Stimulated activated CD4-positive, alpha-beta T cell treated with anti-CD3 and anti-CD28 coated beads, TNF-alpha, amount 100 ng/mL, for 24 hours (primary cell): ENCODE data around the gene DIP2A.
"Not testable (repeated sequence)": the region's sequence is repeated elsewhere in the genome, so short reads cannot be mapped to it uniquely, and the experiment has no call there.

Source experiments
- DNase-seq, 3 experiments: peaks; one replicate each; pipeline ENCODE4 v3.0.0-alpha.2; 2020; ENCODE audit warnings: low read depth in 3 of 3

DIP2A gene

DNA sequence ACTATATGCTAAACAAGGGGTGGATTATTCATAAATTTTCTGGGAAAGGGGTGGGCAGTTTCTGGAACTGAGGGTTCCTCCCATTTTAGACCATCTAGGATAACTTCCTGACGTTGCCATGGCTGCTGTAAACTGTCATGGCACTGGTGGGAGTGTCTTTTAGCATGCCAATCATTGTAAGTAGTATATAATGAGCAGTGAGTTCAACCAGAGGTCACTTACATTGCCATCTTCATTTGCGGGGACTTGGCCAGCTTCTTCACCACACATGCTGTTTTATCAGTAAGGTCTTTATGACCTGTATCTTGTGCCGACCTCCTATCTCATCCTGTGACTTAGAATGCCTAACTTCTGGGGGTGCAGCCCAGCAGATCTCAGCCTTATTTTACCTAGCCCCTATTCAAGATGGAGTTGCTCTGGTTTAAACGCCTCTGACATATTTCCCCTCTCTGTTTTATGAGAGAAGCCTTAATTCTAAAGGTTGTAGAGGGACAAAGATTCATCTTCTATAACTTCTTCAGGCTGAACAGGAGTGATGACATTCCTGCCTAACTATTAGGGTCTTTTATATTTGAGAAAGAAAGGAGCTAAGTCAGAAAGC lies 60.4 kb downstream of the DIP2A start:
- no peak for DNase-seq

DNA sequence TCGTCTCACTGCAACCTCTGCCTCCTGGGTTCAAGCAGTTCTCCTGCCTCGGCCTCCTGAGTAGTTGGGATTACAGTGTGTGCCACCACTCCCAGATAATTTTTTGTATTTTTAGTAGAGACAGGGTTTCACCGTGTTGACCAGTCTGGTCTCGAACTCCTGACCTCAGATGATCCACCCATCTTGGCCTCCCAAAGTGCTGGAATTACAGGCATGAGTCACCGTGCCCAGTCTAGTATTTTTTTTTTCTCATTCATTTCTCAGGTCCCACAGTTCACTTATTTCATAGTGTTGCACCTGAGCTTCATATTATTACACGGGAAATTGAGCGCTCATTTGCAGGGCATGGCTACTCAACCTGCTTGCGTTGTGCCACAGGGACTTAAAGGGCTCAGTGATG lies 68.7 kb downstream of the DIP2A start:
- not testable (repeated sequence) for DNase-seq

- DNase-seq = no peak
These were observed 69.1 kb downstream of the DIP2A start for GRCh38 chr21:46527801-46528200.

GRCh38 chr21:46532080-46532479 lies 73.4 kb downstream of the DIP2A start:
- DNase-seq = no peak

DNA sequence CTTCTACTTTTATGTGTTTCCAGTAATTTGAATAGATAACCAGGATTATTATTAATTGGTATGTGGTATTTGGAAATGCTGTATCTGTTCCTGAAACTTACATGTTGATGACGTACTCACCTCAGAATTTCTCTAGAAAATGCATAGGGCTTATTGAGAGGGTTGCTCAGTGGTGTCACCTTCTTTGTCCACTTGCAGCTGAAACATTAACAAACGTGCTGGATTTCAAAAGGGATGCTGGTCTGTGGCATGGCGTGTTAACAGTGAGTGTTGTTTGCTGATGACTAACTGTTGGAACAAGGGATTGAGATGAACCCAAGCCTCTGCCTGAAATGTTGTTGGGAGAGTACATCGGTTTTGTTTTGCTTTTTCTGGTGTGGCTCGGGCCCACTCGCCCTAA lies 78.3 kb downstream of the DIP2A start:
- DNase-seq = no peak

GRCh38 chr21:46538262-46538661 lies 79.6 kb downstream of the DIP2A start:
- no peak for DNase-seq

DNA sequence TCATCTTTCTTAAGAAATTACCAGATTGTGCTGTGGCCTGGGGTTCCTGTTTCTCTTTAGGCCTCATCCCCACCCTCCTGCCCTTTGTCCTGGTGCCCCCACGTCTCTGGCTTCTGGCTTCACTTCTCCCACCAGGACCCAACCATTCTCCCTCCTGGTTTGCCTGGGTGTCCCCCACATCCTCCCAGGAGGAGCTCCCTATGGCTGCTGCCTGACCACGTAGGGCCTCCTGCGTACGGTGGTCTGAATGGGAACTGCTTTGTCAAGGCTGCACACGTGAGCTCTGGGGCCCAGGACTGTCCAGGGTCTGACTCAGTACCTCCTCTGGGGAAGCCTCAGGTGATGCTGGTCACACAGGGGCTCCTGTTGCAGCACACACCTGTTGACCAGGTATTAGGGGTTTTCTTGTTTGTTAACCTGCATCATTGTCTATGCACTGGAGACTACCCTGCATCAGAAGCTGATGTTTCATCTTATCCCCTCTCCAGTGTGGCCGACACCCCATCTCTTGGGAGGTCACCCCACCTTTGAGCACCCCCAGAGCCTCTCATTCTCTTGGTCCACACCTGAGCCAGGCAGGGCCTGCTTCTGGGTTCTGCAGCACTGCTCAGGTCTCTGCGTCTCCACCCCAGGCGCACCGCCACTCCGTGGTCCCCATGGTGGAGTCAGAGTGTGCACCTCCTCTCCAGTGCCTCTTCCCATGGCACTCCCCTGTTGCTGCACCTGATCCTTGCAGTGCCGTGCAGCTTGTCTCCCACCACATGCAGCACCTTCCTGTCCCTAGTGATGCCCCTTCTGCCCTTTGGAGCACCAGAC lies 80.4 kb downstream of the DIP2A start:
- DNase-seq = no peak

- DNase-seq = no peak
These were observed 81.5 kb downstream of the DIP2A start for GRCh38 chr21:46540087-46540710.

DNA sequence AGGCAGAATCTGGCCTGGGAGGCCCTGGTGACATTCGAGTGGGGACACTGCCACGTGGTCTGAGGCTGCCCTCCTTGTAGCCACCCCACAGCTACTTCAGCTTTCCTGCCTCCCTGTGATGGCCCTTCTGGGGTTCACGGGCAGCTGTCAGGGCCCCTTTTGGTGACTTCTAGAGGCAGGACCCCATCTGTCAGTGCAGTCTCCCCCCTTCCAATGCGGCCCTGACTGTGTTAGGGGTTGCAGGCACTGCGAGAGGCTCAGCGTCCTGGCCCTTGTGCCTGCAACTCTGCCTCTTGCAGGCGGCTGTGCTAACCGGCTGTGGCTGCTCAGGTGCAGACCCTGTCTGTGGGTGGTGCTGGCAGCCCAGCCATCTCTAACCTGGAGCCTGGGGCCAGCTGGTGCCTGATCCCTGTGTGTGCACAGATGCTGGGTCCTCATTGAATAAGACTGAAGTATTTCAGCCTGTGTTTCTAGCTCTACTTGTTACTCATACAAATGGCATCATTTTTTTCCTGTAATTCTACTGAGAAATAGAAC lies 84.0 kb downstream of the DIP2A start:
- no peak for DNase-seq

GRCh38 chr21:46543306-46543705 lies 84.6 kb downstream of the DIP2A start:
- no peak for DNase-seq

DNA sequence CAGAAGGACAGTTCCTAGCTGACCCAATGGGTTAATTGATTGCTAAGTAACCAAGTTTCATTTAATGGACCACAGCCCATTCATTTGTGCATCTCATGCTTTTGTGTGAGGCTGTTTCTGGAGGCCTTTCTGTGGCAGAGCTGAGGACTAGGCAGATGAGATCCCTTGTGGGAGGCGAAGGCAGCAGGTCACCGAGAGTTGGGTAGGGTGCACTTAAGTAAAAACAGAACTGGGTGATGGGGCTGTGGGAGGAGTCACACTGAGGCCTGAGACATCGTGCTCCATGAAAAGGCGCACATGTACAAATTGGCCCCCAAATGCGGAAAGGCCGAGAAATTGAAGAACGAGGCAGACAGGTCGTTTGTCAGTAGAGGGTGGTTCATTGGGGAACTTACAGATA lies 85.3 kb downstream of the DIP2A start:
- DNase-seq = no peak

DNA sequence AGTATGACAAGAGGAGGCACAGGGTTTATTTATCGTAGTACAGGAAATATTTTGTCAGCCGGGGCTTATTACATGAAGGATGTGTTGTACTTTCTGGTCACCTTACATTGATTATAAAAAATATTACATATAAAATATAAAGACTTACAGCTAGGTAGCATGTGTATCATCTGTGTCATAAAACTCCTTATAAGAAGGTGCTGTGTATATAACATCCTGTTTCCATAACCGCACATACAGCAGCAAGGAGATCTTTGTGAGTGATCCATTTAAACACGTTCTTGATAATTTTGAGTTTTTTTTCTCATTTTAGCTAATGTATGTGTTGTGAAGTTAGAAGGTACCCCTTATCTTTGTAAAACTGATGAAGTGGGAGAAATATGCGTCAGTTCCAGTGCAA lies 86.1 kb downstream of the DIP2A start:
- DNase-seq = no peak

- no peak for DNase-seq
These were observed 86.7 kb downstream of the DIP2A start for GRCh38 chr21:46545363-46545762.

DNA sequence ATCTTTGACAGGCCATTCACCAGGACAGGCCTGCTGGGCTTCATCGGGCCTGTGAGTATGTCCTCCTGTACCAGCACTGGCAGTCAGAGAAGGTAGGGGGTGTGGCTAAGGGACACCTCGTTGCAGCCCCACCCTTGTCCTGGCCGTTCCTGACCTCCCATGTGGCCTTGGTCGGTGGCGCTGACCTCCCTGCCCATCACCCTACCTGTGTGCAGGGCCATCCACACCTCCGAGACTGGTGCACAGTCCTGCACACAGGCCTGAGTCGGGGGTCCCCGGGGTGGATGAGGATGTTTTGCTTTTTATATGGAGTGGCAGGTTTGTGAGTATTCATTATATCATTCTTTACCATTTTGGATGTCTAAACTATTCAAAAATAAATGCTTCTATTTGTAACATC lies 87.2 kb downstream of the DIP2A start:
- no peak for DNase-seq

GRCh38 chr21:46546799-46547198 lies 88.1 kb downstream of the DIP2A start:
- no peak for DNase-seq

GRCh38 chr21:46549650-46550049 lies 91.0 kb downstream of the DIP2A start:
- no peak for DNase-seq

DNA sequence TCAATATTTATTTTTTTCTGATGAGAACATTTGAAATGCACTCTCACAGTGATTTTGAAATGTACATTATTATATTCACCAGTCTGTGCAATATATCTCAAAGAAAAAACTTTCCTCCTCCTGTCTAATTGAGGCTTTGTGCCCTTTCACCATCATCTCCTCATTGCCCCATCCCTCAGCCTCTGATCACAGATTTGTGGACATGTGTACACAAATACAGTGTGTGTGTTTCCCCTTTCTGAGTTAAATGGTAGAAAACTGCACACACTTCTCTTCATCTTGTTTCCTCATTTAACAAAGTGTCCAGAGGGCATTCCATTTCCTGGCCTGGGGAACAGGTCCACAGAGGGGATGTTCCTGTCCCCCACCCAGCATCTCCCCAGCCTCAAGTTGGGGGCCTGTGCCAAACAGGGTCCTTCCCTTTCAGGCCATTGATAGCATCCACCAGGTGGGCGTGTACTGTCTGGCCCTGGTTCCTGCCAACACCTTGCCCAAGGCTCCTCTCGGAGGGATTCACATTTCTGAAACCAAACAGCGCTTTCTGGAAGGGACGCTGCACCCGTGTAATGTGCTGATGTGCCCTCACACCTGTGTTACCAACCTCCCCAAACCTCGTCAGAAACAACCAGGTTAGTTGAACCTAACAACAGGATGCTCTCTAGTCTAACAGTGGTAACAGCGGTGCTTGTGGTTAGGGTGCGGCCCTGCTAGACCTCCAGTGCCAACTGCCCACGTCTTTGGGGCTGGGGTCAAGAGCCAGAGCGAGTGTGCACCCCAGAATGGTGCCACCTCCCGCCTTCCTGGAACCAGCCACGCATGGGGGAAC lies 91.6 kb downstream of the DIP2A start:
- no peak for DNase-seq

GRCh38 chr21:46551636-46552241 lies 93.0 kb downstream of the DIP2A start:
- DNase-seq = peak in 1 of 3 experiments; percentile 37

DNA sequence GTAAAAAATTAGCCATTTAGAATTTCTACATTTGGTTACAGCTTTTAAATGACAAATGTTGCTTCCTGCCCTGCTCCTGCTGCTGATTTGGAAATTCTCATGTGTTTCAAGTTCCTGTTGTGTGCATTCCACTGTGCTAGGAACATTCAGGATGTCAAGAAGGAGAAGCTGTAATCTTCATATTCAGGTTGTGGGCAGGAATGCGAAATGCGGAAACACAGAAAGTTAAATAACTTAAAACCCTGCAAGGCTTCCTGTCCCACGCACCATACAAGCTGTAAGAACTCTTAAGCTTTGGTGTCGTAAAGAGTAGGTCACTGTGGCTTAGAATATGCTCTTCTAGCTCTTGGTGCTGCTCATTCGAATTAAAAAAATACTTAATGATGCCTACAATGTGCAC lies 93.6 kb downstream of the DIP2A start:
- DNase-seq = no peak

DNA sequence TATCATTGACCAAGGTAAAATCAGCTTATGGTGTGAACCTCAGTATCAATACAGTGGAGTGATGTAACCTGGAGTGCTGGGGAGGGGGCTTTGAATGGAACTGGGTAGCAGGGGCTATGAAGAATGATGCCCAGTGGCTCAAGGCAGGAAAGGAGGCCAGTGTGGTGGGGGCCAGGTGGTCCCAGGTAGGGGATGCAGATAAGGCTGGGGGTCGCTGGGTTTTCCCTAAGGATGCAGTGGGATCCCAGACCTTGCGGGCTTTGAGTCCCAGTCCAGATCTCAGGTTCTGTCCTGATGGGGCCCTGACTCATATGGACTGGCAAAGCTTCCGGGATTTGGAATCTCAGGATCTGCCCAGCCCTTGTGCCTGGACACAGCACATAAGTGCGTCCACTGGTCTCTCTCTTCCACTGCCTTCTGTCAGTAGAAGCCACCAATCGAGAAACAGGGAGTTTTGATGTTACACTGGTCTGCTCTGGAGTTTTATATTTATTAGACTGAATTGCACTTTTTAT lies 94.2 kb downstream of the DIP2A start:
- DNase-seq = no peak

DNA sequence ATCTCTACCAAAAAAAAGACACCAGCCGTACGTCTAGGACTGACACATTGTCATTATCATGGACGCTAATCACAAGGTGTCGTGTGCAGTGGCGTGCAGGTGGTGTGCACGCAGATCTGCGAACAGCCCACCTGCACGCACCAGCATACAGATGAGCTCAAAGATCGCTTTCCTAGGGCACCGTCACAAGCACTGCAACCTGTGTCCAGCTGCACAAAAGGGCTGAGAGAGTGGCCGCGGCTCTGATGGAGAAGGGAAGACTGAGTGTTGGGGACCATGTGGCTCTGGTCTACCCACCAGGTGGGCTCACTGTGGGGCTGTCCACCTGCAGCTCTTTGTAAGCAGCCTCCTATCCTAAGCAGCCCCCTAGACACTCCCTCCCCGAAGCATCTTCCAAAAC lies 95.3 kb downstream of the DIP2A start:
- no peak for DNase-seq
